ENCODE data around the gene NALCN. TPM values are rescaled to one million over a fixed set of nuclear protein-coding genes. Genes with fewer than 3 reads are reported as not detected.

Gene NALCN
- total RNA-seq, 3 donors from 2014 or later, result 0.80 to 12.1 (median 1.6) TPM

DNA sequence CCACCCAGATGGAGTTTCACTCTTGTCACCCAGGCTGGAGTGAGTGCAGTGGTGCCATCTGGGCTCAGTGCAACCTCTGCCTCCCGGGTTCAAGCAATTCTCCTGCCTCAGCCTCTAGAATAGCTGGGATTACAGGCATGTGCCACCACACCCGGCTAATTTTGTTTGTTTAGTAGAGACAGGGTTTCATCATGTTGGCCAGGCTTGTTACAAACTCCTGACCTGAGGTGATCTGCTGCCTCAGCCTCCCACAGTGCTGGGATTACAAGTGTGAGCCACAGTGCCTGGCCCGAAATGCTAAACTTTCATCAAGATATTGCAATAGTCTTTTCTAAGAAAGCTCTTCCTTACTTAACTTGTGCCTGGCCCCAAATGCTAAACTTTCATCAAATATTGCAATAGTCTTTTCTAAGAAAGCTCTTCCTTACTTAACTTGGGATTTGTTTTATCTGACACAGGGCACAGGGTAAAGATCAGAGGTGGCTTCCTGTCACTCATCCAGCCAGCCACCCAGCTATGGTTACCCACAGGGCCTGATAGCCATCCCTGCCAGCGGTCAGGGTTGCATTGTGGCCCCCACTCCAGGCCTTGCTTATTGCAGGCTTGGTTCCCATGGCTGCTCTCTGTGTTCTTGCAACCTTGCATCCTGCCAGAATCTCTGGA, 389.4 kb downstream of the NALCN start:
- peaks cover 0 to 4% of the 10 kb centered on the region in 2 donors for H3K9me3 ChIP-seq

GRCh38 chr13:101026328-101026727, 390.0 kb downstream of the NALCN start:
- Histone ChIP-seq H3K9me3 (no peaks in the 10 kb centered on the region), H3K4me1 (no peaks in the 10 kb centered on the region), H3K27me3 (no peaks in the 10 kb centered on the region), H3K4me3 (no peak overlapping the region), H3K27ac (no peak overlapping the region), H3K36me3 (no peaks in the 10 kb centered on the region)
- intact Hi-C loops (cut with DNase I; ENCODE audit: low total_unique reads), result loop anchor here (5.0 kb wide), 1 partner anchor 664 kb away; no protein-coding TSS in a partner anchor
- DNase-seq (ENCODE audit: low spot score in 2 of 2), result no peak
- TF ChIP-seq, protein P1, sequence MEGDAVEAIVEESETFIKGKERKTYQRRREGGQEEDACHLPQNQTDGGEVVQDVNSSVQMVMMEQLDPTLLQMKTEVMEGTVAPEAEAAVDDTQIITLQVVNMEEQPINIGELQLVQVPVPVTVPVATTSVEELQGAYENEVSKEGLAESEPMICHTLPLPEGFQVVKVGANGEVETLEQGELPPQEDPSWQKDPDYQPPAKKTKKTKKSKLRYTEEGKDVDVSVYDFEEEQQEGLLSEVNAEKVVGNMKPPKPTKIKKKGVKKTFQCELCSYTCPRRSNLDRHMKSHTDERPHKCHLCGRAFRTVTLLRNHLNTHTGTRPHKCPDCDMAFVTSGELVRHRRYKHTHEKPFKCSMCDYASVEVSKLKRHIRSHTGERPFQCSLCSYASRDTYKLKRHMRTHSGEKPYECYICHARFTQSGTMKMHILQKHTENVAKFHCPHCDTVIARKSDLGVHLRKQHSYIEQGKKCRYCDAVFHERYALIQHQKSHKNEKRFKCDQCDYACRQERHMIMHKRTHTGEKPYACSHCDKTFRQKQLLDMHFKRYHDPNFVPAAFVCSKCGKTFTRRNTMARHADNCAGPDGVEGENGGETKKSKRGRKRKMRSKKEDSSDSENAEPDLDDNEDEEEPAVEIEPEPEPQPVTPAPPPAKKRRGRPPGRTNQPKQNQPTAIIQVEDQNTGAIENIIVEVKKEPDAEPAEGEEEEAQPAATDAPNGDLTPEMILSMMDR (IDR thresholded peaks at IDR 0.05), result no peak
- TF ChIP-seq POLR2A (IDR thresholded peaks at IDR 0.05) (no peak), POLR2AphosphoS5 (IDR thresholded peaks at IDR 0.05) (no peak)

More for the DNA sequence above, 389.4 kb downstream of the NALCN start:
- no peaks in the 10 kb centered on the region for H3K27me3 ChIP-seq
- intact Hi-C loops (cut with DNase I; ENCODE audit: low total_unique reads), result loop anchor here (5.0 kb wide), 1 partner anchor 665 kb away; no protein-coding TSS in a partner anchor
- no peaks in the 10 kb centered on the region for H3K36me3 ChIP-seq
- DNase-seq (ENCODE audit: low spot score in 2 of 2), result no peak
- no peak overlapping the region for H3K27ac ChIP-seq
- H3K4me1 ChIP-seq, result no peaks in the 10 kb centered on the region
- no peak overlapping the region for H3K4me3 ChIP-seq
- TF ChIP-seq POLR2A (IDR thresholded peaks at IDR 0.05) (no peak), POLR2AphosphoS5 (IDR thresholded peaks at IDR 0.05) (no peak)
- TF ChIP-seq, protein P1 (IDR thresholded peaks at IDR 0.05), result no peak

DNA sequence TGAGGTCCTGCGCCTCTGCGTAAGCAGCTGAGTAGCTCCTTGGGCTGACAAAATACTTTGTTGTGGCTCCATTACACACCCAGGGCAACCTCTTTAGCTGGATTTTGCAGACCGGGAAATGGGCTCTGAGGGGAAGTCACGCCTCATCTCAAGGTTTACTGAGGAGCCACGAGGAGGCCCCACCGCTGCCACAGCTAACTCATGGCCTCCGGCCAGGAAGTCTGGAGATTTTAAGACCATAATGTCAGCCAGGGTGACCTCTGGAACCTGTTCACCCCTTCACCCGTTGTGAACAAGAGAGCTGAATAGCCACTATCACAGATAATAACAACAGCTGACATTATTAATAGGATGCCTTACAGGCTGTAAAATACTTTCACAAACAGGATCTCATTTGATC, 390.4 kb downstream of the NALCN start:
- Histone ChIP-seq H3K4me1 (no peaks in the 10 kb centered on the region), H3K36me3 (no peaks in the 10 kb centered on the region), H3K9me3 (no peaks in the 10 kb centered on the region), H3K4me3 (no peak overlapping the region), H3K27me3 (no peaks in the 10 kb centered on the region), H3K27ac (no peak overlapping the region)
- intact Hi-C loops (cut with DNase I; ENCODE audit: low total_unique reads), result loop anchor here (5.0 kb wide), 1 partner anchor 664 kb away; no protein-coding TSS in a partner anchor
- no peak for DNase-seq (ENCODE audit: low spot score in 2 of 2)
- TF ChIP-seq, protein P1 (IDR thresholded peaks at IDR 0.05), result no peak
- TF ChIP-seq POLR2A (IDR thresholded peaks at IDR 0.05) (no peak), POLR2AphosphoS5 (IDR thresholded peaks at IDR 0.05) (no peak)

- H3K27me3 ChIP-seq, result no peaks in the 10 kb centered on the region
- DNase-seq (ENCODE audit: low spot score in 2 of 2), result no peak
- no peaks in the 10 kb centered on the region for H3K4me1 ChIP-seq
- no peak for TF ChIP-seq POLR2A (IDR thresholded peaks at IDR 0.05)
- no peak for TF ChIP-seq POLR2AphosphoS5 (IDR thresholded peaks at IDR 0.05)
- TF ChIP-seq, protein P1 (IDR thresholded peaks at IDR 0.05), result no peak
- H3K36me3 ChIP-seq, result no peaks in the 10 kb centered on the region
- H3K27ac ChIP-seq, result no peak overlapping the region
- H3K4me3 ChIP-seq, result no peak overlapping the region
- intact Hi-C loops (cut with DNase I; ENCODE audit: low total_unique reads), result loop anchor here (5.0 kb wide), 1 partner anchor 663 kb away; no protein-coding TSS in a partner anchor
- no peaks in the 10 kb centered on the region for H3K9me3 ChIP-seq
These were observed 390.8 kb downstream of the NALCN start for GRCh38 chr13:101025519-101025918.

GRCh38 chr13:101019126-101019525, 397.2 kb downstream of the NALCN start:
- Histone ChIP-seq H3K4me3 (no peak overlapping the region), H3K36me3 (no peaks in the 10 kb centered on the region), H3K27ac (no peak overlapping the region), H3K9me3 (no peaks in the 10 kb centered on the region), H3K27me3 (no peaks in the 10 kb centered on the region), H3K4me1 (no peaks in the 10 kb centered on the region)
- intact Hi-C loops (cut with DNase I; ENCODE audit: low total_unique reads), result no loop called here
- TF ChIP-seq, protein P1 (IDR thresholded peaks at IDR 0.05), result no peak
- no peak for TF ChIP-seq POLR2A (IDR thresholded peaks at IDR 0.05)
- no peak for TF ChIP-seq POLR2AphosphoS5 (IDR thresholded peaks at IDR 0.05)
- no peak for DNase-seq (ENCODE audit: low spot score in 2 of 2)
